K562 (cell line): Measurements from ENCODE around the gene DYNLT4.

ENCODE experiments used
- CTCF ChIP-seq, 3 experiments: IDR thresholded peaks in 2 of 3; conservative IDR thresholded peaks in 1 of 3; 2 replicates each; pipeline ENCODE4 v1.5.1; 2011 to 2012; ENCODE audit warnings: low read length in 3 of 3, mild to moderate bottlenecking in 3 of 3, control low read depth in 2 of 3, improper control_type of control experiment in 1 of 3, inconsistent platforms in 1 of 3, low read depth in 1 of 3, mixed read lengths in 1 of 3, moderate library complexity in 1 of 3; ENCODE audit not compliant: insufficient read depth in 2 of 3
- REST ChIP-seq, 2 experiments: fragments of 450-650 bp; formaldehyde crosslinking in 1 of 2; IDR thresholded peaks; 2 replicates each; pipeline versions ENCODE4 v1.4.0 to v1.6.1; 2014 to 2020; ENCODE audit warnings: mild to moderate bottlenecking in 2 of 2, borderline replicate concordance in 1 of 2, low read depth in 1 of 2
- SP1 ChIP-seq: sonication (generic); formaldehyde crosslinking; IDR thresholded peaks from 2 replicates; pipeline ENCODE4 v1.8.1; 2022; ENCODE audit warnings: mild to moderate bottlenecking, missing genetic modification reagents

- TF ChIP-seq SP1 (CRISPR knock-in tag) (no peak), CTCF (IDR thresholded peaks at IDR 0.05 in 2 of 3, conservative IDR thresholded peaks at IDR 0.05 in 1 of 3; ENCODE audit: insufficient read depth in 2 of 3, low read depth in 1 of 3, low read length in 3 of 3) (no peak), REST (IDR thresholded peaks at IDR 0.05; ENCODE audit: borderline replicate concordance) (no peak), REST (CRISPR knock-in tag; IDR thresholded peaks at IDR 0.05; ENCODE audit: low read depth) (no peak)
These were observed 4.2 kb downstream of the DYNLT4 start for GRCh38 chr1:44803062-44803311.
